HepG2 (cell line): ENCODE measurements around the gene SYNDIG1. TPM values are rescaled to one million over a fixed set of nuclear protein-coding genes. Genes with fewer than 3 reads are reported as not detected.

Experiments used
- ATAC-seq: fragments of 200-7000 bp; cut with Tn5 transposase; 3 replicates; pipeline ENCODE4 v1.9.1; 2020; ENCODE audit warnings: mild to moderate bottlenecking, moderate library complexity
- BruUV-seq: library from RNA; stranded (reverse); fragments of 400-500 nt; replicated peaks from 2 replicates; lab custom pipeline; 2021; lab: Mats Ljungman, UMichigan
- CTCF ChIA-PET: fragments of 300-600 bp; formaldehyde crosslinking; extraction: SDS; loops from one replicate; lab custom pipeline; 2021; ENCODE audit warnings: low total read pairs, inconsistent platforms, low intra/inter-chr PET ratio; lab: Yijun Ruan, JAX
- POLR2A ChIA-PET: fragments of 350-600 bp; sonication (Branson Sonifier 250); formaldehyde crosslinking; loops from one replicate; lab custom pipeline; 2020; ENCODE audit warnings: antibody characterized with exemption, inconsistent platforms; lab: Yijun Ruan, JAX
- DNase-seq: peaks from one replicate; pipeline ENCODE4 v3.0.0-alpha.2; 2015; ENCODE audit warnings: low spot score
- FAIRE-seq: peaks from 3 replicates; lab custom pipeline; 2011; peaks lifted over from hg19 to GRCh38; lab: Jason Lieb, UNC
- H2AFZ ChIP-seq: one replicate; pipeline ENCODE4 v1.6.1; 2011; ENCODE audit warnings: low read length, inconsistent platforms
- H3K27ac ChIP-seq: fragments of 300-600 bp; 3 replicates; pipeline ENCODE4 v1.8.0; 2011; ENCODE audit warnings: mixed run types, mild to moderate bottlenecking, mixed read lengths, low read length, inconsistent platforms; ENCODE audit not compliant: insufficient read depth; ENCODE audit errors: extremely low read length
- H3K27me3 ChIP-seq, 2 experiments: fragments of 200-600 bp in 1 of 2; 2 replicates in 1 of 2; 3 replicates in 1 of 2; pipeline versions ENCODE4 v1.6.0 to v1.8.0; 2011; ENCODE audit warnings: low read length in 2 of 2, mild to moderate bottlenecking in 2 of 2, moderate library complexity in 2 of 2, inconsistent platforms in 1 of 2; ENCODE audit not compliant: insufficient read depth in 2 of 2, control insufficient read depth in 1 of 2
- H3K36me3 ChIP-seq, 2 experiments: fragments of 200-600 bp in 1 of 2; replicated peaks in 1 of 2; 2 replicates in 1 of 2; 3 replicates in 1 of 2; pipeline versions ENCODE4 v1.5.1 to v1.8.0; 2011; ENCODE audit warnings: low read length in 2 of 2, inconsistent platforms in 1 of 2; ENCODE audit not compliant: insufficient read depth in 2 of 2, control insufficient read depth in 1 of 2
- H3K4me1 ChIP-seq: 2 replicates; pipeline ENCODE4 v1.5.1; 2012; ENCODE audit warnings: low read length, inconsistent platforms; ENCODE audit not compliant: insufficient read depth
- H3K4me2 ChIP-seq: 2 replicates; pipeline ENCODE4 v1.6.0; 2011; ENCODE audit warnings: low read depth, low read length, inconsistent platforms
- H3K4me3 ChIP-seq, 3 experiments: fragments of 200-600 bp in 1 of 3; sonication (generic), shearing (Covaris generic) in 1 of 3; replicated peaks in 1 of 3; 2 replicates each; pipeline ENCODE4 v1.5.1; 2011 to 2016; ENCODE audit warnings: low read length in 3 of 3, inconsistent platforms in 2 of 3, low read depth in 2 of 3, mild to moderate bottlenecking in 2 of 3, control low read depth in 1 of 3, mixed read lengths in 1 of 3; ENCODE audit not compliant: insufficient read depth in 1 of 3
- H3K79me2 ChIP-seq: one replicate; pipeline ENCODE4 v1.6.1; 2011; ENCODE audit warnings: low read length, inconsistent platforms; ENCODE audit not compliant: insufficient read depth
- H3K9ac ChIP-seq: 2 replicates; pipeline ENCODE4 v1.6.0; 2011; ENCODE audit warnings: mild to moderate bottlenecking, low read depth, low read length, inconsistent platforms; ENCODE audit not compliant: insufficient read depth
- H3K9me3 ChIP-seq: 2 replicates; pipeline ENCODE4 v1.5.1; 2012; ENCODE audit warnings: mild to moderate bottlenecking, low read length
- H4K20me1 ChIP-seq: 2 replicates; pipeline ENCODE4 v1.6.0; 2011; ENCODE audit warnings: inconsistent platforms, mild to moderate bottlenecking, low read length, moderate library complexity; ENCODE audit not compliant: insufficient read depth
- ARNTL ChIP-seq: sonication (generic); formaldehyde crosslinking; IDR thresholded peaks from 2 replicates; pipeline ENCODE4 v1.4.0; 2020; ENCODE audit warnings: mild to moderate bottlenecking, missing genetic modification reagents
- CSRNP1 ChIP-seq: sonication (generic); formaldehyde crosslinking; IDR thresholded peaks from 2 replicates; pipeline ENCODE4 v1.8.1; 2023; ENCODE audit warnings: mild to moderate bottlenecking, missing genetic modification reagents
- HNF4A ChIP-seq: sonication (generic); formaldehyde crosslinking; IDR thresholded peaks from 2 replicates; pipeline ENCODE4 v1.4.0; 2020; ENCODE audit warnings: missing genetic modification reagents
- TGIF2 ChIP-seq: IDR thresholded peaks from 2 replicates; pipeline ENCODE4 v1.6.1; 2016; ENCODE audit warnings: control low read depth, missing compliant biosample characterization
- ZBTB38 ChIP-seq: sonication (generic); formaldehyde crosslinking; IDR thresholded peaks from 2 replicates; pipeline ENCODE4 v1.5.1; 2020; ENCODE audit warnings: mild to moderate bottlenecking, missing genetic modification reagents
- ZKSCAN5 ChIP-seq: sonication (generic); formaldehyde crosslinking; IDR thresholded peaks from 2 replicates; pipeline ENCODE4 v1.5.1; 2020; ENCODE audit warnings: mild to moderate bottlenecking, missing genetic modification reagents
- ZNF282 ChIP-seq: fragments of 450-650 bp; IDR thresholded peaks from 2 replicates; pipeline ENCODE4 v1.6.1; 2018; ENCODE audit not compliant: partially characterized antibody
- ZNF660 ChIP-seq: sonication (generic); formaldehyde crosslinking; IDR thresholded peaks from 2 replicates; pipeline ENCODE4 v1.5.1; 2020; ENCODE audit warnings: mild to moderate bottlenecking, low read depth, missing genetic modification reagents, borderline replicate concordance
- ZZZ3 ChIP-seq: sonication (generic); formaldehyde crosslinking; IDR thresholded peaks from 2 replicates; pipeline ENCODE4 v1.4.0; 2020; ENCODE audit warnings: missing genetic modification reagents, mild to moderate bottlenecking, borderline replicate concordance
- WGBS: methylation state at CpG from one replicate; pipeline ENCODE4 v1.1.6; 2017; ENCODE audit warnings: low lambda C conversion rate; 5-methylcytosine and 5-hydroxymethylcytosine counted together
- in situ Hi-C: cut with HindIII; loops from 2 replicates; pipeline ENCODE4 v1.10.0; 2017; ENCODE audit warnings: low pct_unique_long_range_greater_than_20kb; ENCODE audit not compliant: extremely low pct_ligation_motif_present
- intact Hi-C: fragments of 100-400 bp; cut with micrococcal nuclease; formaldehyde crosslinking; loops from one replicate; pipeline ENCODE4 v1.10.0; 2022; ENCODE audit not compliant: unreplicated experiment
- polyA plus RNA-seq, 8 experiments: library from polyadenylated mRNA; depleted of rRNA in 3 of 8; stranded (reverse) in 7 of 8; unstranded in 1 of 8; fragments of >200 nt; fragmentation: Illumina TruSeq in 4 of 8; extraction: Trizol in 4 of 8; gene quantifications; 2 replicates each; pipeline versions ENCODE4 v1.2.1 to v1.2.3, GENCODE V29; 2011 to 2016; ENCODE audit warnings: low read depth in 4 of 8, missing spikeins in 1 of 8, mixed read lengths in 1 of 8; ENCODE audit not compliant: insufficient read depth in 1 of 8
- total RNA-seq, 5 experiments: library from RNA; depleted of rRNA; stranded (reverse); fragments of >200 nt; fragmentation: Illumina TruSeq; extraction: Trizol; gene quantifications; 2 replicates each; pipeline ENCODE4 v1.2.3, GENCODE V29; 2016; ENCODE audit warnings: low read depth in 1 of 5
- TF ChIP-seq, protein P1 (sequence below): sonication (generic); formaldehyde crosslinking; IDR thresholded peaks from 2 replicates; pipeline ENCODE4 v1.8.0; 2022; ENCODE audit warnings: mild to moderate bottlenecking, missing genetic modification reagents
- TF ChIP-seq, protein P2 (sequence below): sonication (generic); formaldehyde crosslinking; IDR thresholded peaks from 2 replicates; pipeline ENCODE4 v1.4.0; 2020; ENCODE audit warnings: mild to moderate bottlenecking, missing genetic modification reagents
- TF ChIP-seq, protein P3 (sequence below): sonication (generic); formaldehyde crosslinking; IDR thresholded peaks from 2 replicates; pipeline ENCODE4 v1.8.1; 2022; ENCODE audit warnings: low read depth, mild to moderate bottlenecking, missing genetic modification reagents

The SYNDIG1 gene
- total and polyA plus RNA-seq, 2 of the 13 experiments (the other 11 are each of a cell fraction or from before 2014, with no cell fraction given) = not detected

DNA sequence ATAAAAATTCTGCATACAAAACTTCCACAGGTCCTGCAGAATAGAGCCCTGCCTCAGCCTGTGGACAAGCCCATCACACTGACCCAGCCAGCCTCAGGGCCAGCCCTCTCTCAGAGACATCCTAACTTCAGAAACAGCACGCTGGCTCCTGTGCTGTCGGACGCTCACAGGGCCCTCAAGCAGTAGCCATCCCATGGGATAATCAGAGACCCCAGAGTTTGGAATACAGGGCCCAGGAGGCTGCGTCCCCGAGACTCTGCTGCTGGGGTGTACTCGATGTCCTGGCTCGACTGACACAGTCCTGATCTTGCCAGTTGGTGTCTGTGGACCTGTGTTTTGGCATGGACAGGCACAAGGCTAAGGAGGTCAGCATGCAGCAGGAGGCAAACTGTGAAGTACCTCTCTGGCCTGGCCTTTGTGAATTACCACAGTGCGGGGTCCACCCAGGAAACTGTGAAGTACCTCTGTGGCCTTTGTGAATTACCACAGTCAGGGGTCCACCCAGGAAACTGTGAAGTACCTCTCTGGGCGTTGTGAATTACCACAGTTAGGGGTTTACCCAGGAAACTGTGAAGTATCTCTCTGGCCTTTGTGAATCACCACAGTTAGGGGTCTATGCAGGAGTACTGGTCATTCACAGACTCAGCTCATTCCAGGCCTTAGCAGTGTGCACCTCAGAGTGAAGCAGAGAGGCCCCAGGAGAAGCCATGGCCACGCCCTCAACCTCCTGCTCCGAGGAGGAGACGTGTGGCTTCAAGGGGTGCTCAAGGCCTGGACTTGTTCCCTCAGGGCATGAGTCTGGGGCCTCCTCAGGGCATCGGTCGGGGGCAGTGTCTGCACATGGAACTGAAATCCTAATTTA, 212.4 kb downstream of the SYNDIG1 start:
- Histone ChIP-seq H4K20me1 (no peaks in the 10 kb centered on the region), H3K9ac (no peak overlapping the region), H2AFZ (no peak overlapping the region), H3K9me3 (no peaks in the 10 kb centered on the region), H3K27me3 (peaks cover 3 to 11% of the 10 kb centered on the region in 2 experiments; a peak in 2 of 5 replicates), H3K79me2 (no peaks in the 10 kb centered on the region), H3K36me3 (no peaks in the 10 kb centered on the region), H3K27ac (no peak overlapping the region), H3K4me3 (no peak overlapping the region), H3K4me1 (no peaks in the 10 kb centered on the region), H3K4me2 (no peak overlapping the region)
- in situ Hi-C loops (no loop called here), intact Hi-C loops (no loop called here)
- POLR2A ChIA-PET = no interaction called here
- BruUV-seq = no TSS peak
- FAIRE-seq (no peak), ATAC-seq (no peak), DNase-seq (no peak)
- CTCF ChIA-PET = no interaction called here
- WGBS = 13% methylated on average over 11 of the region's 14 CpGs
- TF ChIP-seq ZBTB38 (CRISPR knock-in tag) = no peak
- no peak for TF ChIP-seq CSRNP1 (CRISPR knock-in tag)
- TF ChIP-seq, protein P1, sequence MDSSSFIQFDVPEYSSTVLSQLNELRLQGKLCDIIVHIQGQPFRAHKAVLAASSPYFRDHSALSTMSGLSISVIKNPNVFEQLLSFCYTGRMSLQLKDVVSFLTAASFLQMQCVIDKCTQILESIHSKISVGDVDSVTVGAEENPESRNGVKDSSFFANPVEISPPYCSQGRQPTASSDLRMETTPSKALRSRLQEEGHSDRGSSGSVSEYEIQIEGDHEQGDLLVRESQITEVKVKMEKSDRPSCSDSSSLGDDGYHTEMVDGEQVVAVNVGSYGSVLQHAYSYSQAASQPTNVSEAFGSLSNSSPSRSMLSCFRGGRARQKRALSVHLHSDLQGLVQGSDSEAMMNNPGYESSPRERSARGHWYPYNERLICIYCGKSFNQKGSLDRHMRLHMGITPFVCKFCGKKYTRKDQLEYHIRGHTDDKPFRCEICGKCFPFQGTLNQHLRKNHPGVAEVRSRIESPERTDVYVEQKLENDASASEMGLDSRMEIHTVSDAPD (CRISPR knock-in tag) = no peak
- no peak for TF ChIP-seq TGIF2
- no peak for TF ChIP-seq ZKSCAN5
- TF ChIP-seq, protein P2, sequence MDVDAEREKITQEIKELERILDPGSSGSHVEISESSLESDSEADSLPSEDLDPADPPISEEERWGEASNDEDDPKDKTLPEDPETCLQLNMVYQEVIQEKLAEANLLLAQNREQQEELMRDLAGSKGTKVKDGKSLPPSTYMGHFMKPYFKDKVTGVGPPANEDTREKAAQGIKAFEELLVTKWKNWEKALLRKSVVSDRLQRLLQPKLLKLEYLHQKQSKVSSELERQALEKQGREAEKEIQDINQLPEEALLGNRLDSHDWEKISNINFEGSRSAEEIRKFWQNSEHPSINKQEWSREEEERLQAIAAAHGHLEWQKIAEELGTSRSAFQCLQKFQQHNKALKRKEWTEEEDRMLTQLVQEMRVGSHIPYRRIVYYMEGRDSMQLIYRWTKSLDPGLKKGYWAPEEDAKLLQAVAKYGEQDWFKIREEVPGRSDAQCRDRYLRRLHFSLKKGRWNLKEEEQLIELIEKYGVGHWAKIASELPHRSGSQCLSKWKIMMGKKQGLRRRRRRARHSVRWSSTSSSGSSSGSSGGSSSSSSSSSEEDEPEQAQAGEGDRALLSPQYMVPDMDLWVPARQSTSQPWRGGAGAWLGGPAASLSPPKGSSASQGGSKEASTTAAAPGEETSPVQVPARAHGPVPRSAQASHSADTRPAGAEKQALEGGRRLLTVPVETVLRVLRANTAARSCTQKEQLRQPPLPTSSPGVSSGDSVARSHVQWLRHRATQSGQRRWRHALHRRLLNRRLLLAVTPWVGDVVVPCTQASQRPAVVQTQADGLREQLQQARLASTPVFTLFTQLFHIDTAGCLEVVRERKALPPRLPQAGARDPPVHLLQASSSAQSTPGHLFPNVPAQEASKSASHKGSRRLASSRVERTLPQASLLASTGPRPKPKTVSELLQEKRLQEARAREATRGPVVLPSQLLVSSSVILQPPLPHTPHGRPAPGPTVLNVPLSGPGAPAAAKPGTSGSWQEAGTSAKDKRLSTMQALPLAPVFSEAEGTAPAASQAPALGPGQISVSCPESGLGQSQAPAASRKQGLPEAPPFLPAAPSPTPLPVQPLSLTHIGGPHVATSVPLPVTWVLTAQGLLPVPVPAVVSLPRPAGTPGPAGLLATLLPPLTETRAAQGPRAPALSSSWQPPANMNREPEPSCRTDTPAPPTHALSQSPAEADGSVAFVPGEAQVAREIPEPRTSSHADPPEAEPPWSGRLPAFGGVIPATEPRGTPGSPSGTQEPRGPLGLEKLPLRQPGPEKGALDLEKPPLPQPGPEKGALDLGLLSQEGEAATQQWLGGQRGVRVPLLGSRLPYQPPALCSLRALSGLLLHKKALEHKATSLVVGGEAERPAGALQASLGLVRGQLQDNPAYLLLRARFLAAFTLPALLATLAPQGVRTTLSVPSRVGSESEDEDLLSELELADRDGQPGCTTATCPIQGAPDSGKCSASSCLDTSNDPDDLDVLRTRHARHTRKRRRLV (CRISPR knock-in tag) = no peak
- TF ChIP-seq ARNTL (CRISPR knock-in tag) = no peak
- TF ChIP-seq, protein P3, sequence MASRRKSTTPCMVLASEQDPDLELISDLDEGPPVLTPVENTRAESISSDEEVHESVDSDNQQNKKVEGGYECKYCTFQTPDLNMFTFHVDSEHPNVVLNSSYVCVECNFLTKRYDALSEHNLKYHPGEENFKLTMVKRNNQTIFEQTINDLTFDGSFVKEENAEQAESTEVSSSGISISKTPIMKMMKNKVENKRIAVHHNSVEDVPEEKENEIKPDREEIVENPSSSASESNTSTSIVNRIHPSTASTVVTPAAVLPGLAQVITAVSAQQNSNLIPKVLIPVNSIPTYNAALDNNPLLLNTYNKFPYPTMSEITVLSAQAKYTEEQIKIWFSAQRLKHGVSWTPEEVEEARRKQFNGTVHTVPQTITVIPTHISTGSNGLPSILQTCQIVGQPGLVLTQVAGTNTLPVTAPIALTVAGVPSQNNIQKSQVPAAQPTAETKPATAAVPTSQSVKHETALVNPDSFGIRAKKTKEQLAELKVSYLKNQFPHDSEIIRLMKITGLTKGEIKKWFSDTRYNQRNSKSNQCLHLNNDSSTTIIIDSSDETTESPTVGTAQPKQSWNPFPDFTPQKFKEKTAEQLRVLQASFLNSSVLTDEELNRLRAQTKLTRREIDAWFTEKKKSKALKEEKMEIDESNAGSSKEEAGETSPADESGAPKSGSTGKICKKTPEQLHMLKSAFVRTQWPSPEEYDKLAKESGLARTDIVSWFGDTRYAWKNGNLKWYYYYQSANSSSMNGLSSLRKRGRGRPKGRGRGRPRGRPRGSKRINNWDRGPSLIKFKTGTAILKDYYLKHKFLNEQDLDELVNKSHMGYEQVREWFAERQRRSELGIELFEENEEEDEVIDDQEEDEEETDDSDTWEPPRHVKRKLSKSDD (CRISPR knock-in tag) = no peak
- TF ChIP-seq ZNF660 = no peak
- TF ChIP-seq ZZZ3 = no peak
- TF ChIP-seq HNF4A (CRISPR knock-in tag) = no peak
- no peak for TF ChIP-seq ZNF282
